Aorta (tissue), 5 donors: ENCODE results near the gene EIF5. TPM values are rescaled to one million over a fixed set of nuclear protein-coding genes. Genes with fewer than 3 reads are reported as not detected.

Source experiments
- ATAC-seq: fragments of 200-7000 bp; cut with Tn5 transposase; one replicate; pipeline ENCODE4 v1.9.1; 2022; ENCODE audit warnings: moderate library complexity; ENCODE audit not compliant: low FRiP score
- DNase-seq, 2 donors: peaks; one replicate each; pipeline ENCODE4 v3.0.0-alpha.2; 2020
- H3K27ac ChIP-seq, 2 donors: one replicate each; pipeline ENCODE4 v1.5.1; 2013; ENCODE audit warnings: low read length in 2 of 2, mild to moderate bottlenecking in 2 of 2, moderate library complexity in 2 of 2, control low read depth in 1 of 2, inconsistent platforms in 1 of 2, low read depth in 1 of 2
- H3K27me3 ChIP-seq, 2 donors: one replicate each; pipeline ENCODE4 v1.6.1; 2013; ENCODE audit warnings: control low read depth in 1 of 2, low read length in 1 of 2, mild to moderate bottlenecking in 1 of 2, moderate library complexity in 1 of 2; ENCODE audit not compliant: insufficient read depth in 2 of 2, control insufficient read depth in 1 of 2
- H3K36me3 ChIP-seq, 2 donors: one replicate each; pipeline ENCODE4 v1.6.1; 2013; ENCODE audit warnings: control low read depth in 1 of 2, low read length in 1 of 2, mild to moderate bottlenecking in 1 of 2; ENCODE audit not compliant: insufficient read depth in 2 of 2, control insufficient read depth in 1 of 2
- H3K4me1 ChIP-seq, 2 donors: one replicate each; pipeline ENCODE4 v1.6.1; 2013; ENCODE audit warnings: low read length in 2 of 2, control low read depth in 1 of 2, mild to moderate bottlenecking in 1 of 2, moderate library complexity in 1 of 2; ENCODE audit not compliant: insufficient read depth in 2 of 2, control insufficient read depth in 1 of 2
- H3K4me3 ChIP-seq, 2 donors: one replicate each; pipeline ENCODE4 v1.5.1; 2013; ENCODE audit warnings: low read length in 2 of 2, control low read depth in 1 of 2, mild to moderate bottlenecking in 1 of 2
- H3K9me3 ChIP-seq: one replicate; pipeline ENCODE4 v1.6.1; 2013; ENCODE audit warnings: mild to moderate bottlenecking, low read length; ENCODE audit not compliant: control insufficient read depth
- WGBS, 2 donors: extraction: QIAGEN DNeasy Blood & Tissue Kit; methylation state at CpG; one replicate each; pipeline ENCODE4 v1.1.7; 2013; 5-methylcytosine and 5-hydroxymethylcytosine counted together
- intact Hi-C, 2 donors: fragments of 100-400 bp; cut with DNase I; formaldehyde crosslinking; loops; one replicate each; pipeline versions ENCODE4 v1.14.2 to v1.15.0; 2022
- polyA plus RNA-seq, 2 donors: library from polyadenylated mRNA; stranded (reverse); fragments of 200-250 nt; gene quantifications; one replicate each; pipeline ENCODE4 v1.2.3, GENCODE V29; 2013
- total RNA-seq, 2 donors: library from RNA; stranded (reverse); fragmentation: NEBNext Ultra II Directional; extraction: Animal tissue kit (Norgen Biotek cat#: 25700); gene quantifications; one replicate each; pipeline ENCODE4 v1.2.1, GENCODE V29; 2021
- donor health status: healthy with polysubstance abuse.
- donor health status: Bipolar disorder and iron deficiency.
- donor health status: DM: no; HTN: no; CAD: no.
- donor health status: DM: no; HTN: no; CAD: no.
- donor health status: DM: yes; HTN: yes; CAD: no.

Gene EIF5
- total and polyA plus RNA-seq, 4 donors = 93.1 to 218 (median 170) TPM

DNA sequence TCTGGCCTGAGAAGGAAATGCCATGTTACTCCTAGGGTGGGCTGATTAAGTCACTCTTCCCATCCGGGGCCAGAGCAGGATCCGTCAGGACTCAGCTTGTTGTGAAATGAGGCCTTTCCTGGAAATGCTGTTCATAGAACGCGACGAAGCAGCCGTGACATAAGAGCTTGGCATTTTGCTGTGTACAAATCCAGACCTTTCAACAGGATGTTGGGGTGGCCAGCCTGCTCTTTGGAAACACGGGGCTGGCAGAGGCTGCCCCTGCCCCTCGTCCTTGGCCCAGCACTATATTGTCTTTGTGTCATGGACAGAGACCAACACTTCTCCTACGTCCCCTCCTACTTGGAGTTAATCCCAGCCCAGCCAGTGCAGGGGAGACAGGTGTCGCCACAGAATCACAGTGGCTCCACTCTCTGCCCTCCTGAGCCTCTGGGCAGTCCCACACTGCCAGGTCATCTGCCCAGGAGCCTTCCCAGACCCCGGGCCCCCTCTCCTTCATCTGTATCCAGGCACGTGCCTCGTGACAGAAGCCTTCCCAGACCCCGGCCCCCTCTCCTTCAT lies 18.6 kb upstream of the EIF5 start:
- WGBS, 2 donors = 47 to 58% methylated on average over 14 of the region's 14 CpGs
- peak; percentile 68 for ATAC-seq
- no peak overlapping the region for H3K27ac ChIP-seq
- H3K4me3 ChIP-seq = no peak overlapping the region
- no peaks in the 10 kb centered on the region for H3K36me3 ChIP-seq
- no peaks in the 10 kb centered on the region for H3K4me1 ChIP-seq
- H3K9me3 ChIP-seq = no peaks in the 10 kb centered on the region
- DNase-seq = peak in 1 of 2 donors; percentile 69
- no peaks in the 10 kb centered on the region for H3K27me3 ChIP-seq
- intact Hi-C loops = no loop called here

DNA sequence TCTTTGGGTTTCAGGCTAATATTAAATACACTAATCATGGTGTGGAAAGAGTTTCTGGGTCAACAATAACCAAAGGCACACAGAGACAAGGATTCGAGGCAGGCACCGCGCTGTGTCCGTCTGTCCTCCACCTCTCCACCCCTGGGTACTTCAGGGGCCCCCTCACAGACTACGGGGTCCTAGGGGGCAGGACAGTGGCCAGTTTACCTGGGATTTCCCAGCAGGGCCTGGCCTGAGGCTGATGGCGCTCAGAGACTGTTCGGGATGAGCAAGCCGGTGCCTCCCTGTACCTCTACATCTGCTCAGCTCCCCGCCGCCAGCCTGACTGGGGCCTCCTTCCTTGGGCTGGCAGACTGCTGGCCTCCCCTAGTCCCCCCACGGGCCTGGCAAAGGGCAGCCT lies 18.1 kb upstream of the EIF5 start:
- Histone ChIP-seq H3K4me3 (no peak overlapping the region), H3K27me3 (no peaks in the 10 kb centered on the region), H3K4me1 (no peaks in the 10 kb centered on the region), H3K36me3 (no peaks in the 10 kb centered on the region), H3K27ac (no peak overlapping the region), H3K9me3 (no peaks in the 10 kb centered on the region)
- ATAC-seq = no peak
- WGBS, 2 donors = 89 to 94% methylated on average over 11 of the region's 11 CpGs
- intact Hi-C loops = no loop called here
- no peak for DNase-seq

GRCh38 chr14:103316721-103317121 lies 17.3 kb upstream of the EIF5 start:
- H3K4me3 ChIP-seq = no peak overlapping the region
- H3K27ac ChIP-seq = no peak overlapping the region
- no peaks in the 10 kb centered on the region for H3K36me3 ChIP-seq
- WGBS, 2 donors = 87 to 88% methylated on average over 16 of the region's 16 CpGs
- H3K4me1 ChIP-seq = no peaks in the 10 kb centered on the region
- H3K27me3 ChIP-seq = no peaks in the 10 kb centered on the region
- intact Hi-C loops = no loop called here
- H3K9me3 ChIP-seq = no peaks in the 10 kb centered on the region
- no peak for DNase-seq
- no peak for ATAC-seq

DNA sequence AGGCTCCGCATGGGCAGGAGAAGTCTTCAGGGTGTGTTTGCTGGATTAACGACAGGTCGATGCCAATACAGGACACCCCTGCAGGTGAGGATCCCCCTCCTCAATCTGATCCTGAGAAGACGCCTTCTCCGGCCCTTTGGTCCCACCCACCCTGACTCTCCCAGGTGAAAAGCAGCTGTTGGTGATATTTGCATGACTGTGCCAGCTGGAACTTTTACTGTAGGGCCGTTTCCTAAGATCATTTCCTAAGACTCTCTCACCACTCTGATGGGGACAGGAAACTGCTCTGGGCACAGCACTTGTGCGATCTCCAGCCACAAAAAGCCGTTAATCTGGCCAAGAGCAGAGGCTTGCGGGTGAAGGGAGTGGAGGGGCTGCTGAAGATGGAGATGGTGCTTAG lies 16.8 kb upstream of the EIF5 start:
- Histone ChIP-seq H3K36me3 (no peaks in the 10 kb centered on the region), H3K27ac (no peak overlapping the region), H3K9me3 (no peaks in the 10 kb centered on the region), H3K4me3 (no peak overlapping the region), H3K27me3 (no peaks in the 10 kb centered on the region), H3K4me1 (no peaks in the 10 kb centered on the region)
- no peak for DNase-seq
- ATAC-seq = no peak
- WGBS, 2 donors = 67 to 72% methylated on average over 9 of the region's 9 CpGs
- intact Hi-C loops = no loop called here

- no peaks in the 10 kb centered on the region for H3K9me3 ChIP-seq
- intact Hi-C loops = no loop called here
- H3K4me1 ChIP-seq = no peaks in the 10 kb centered on the region
- 84 to 85% methylated on average over 10 of the region's 10 CpGs for WGBS, 2 donors
- H3K27me3 ChIP-seq = no peaks in the 10 kb centered on the region
- no peaks in the 10 kb centered on the region for H3K36me3 ChIP-seq
- ATAC-seq (no peak), DNase-seq (no peak)
- no peak overlapping the region for H3K4me3 ChIP-seq
- no peak overlapping the region for H3K27ac ChIP-seq
Measured at GRCh38 chr14:103317976-103318580, 16.0 kb upstream of the EIF5 start.

- Histone ChIP-seq H3K27me3 (no peaks in the 10 kb centered on the region), H3K36me3 (no peaks in the 10 kb centered on the region), H3K4me1 (no peaks in the 10 kb centered on the region), H3K4me3 (no peak overlapping the region), H3K27ac (no peak overlapping the region), H3K9me3 (no peaks in the 10 kb centered on the region)
- ATAC-seq = no peak
- intact Hi-C loops = no loop called here
- WGBS, 2 donors = 75 to 85% methylated on average over 6 of the region's 6 CpGs
- DNase-seq = no peak
Measured at GRCh38 chr14:103318750-103319419, 15.2 kb upstream of the EIF5 start.

DNA sequence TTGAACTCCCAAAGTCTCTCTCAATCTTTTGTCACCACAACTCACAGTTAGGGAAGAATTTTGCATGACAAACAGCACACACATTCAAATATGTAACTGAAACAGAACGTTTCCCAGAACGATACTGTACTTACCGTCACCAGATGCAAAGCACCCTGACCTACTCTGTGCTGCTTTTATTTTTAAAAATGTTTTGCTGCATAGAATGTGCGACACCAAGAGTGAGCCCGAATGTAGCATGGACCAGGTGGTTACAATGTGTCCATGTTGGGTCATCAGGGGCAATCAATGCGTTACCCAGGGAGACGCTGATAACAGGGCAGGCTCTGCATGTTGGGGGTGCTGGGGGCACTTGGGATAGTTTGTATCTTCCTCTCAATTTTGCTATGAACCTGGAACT lies 14.6 kb upstream of the EIF5 start:
- ATAC-seq (no peak), DNase-seq (no peak)
- Histone ChIP-seq H3K27ac (no peak overlapping the region), H3K36me3 (no peaks in the 10 kb centered on the region), H3K4me3 (no peak overlapping the region), H3K4me1 (no peaks in the 10 kb centered on the region), H3K27me3 (no peaks in the 10 kb centered on the region), H3K9me3 (no peaks in the 10 kb centered on the region)
- intact Hi-C loops = no loop called here
- 84 to 86% methylated on average over 7 of the region's 7 CpGs for WGBS, 2 donors

- 60 to 71% methylated on average over 3 of the region's 3 CpGs for WGBS, 2 donors
- Histone ChIP-seq H3K27ac (no peak overlapping the region), H3K4me1 (no peaks in the 10 kb centered on the region), H3K9me3 (no peaks in the 10 kb centered on the region), H3K36me3 (no peaks in the 10 kb centered on the region), H3K27me3 (no peaks in the 10 kb centered on the region), H3K4me3 (no peak overlapping the region)
- no peak for DNase-seq
- no peak for ATAC-seq
- intact Hi-C loops = no loop called here
Measured at GRCh38 chr14:103326078-103326477, 8.0 kb upstream of the EIF5 start.

GRCh38 chr14:103328941-103329340 lies 5.1 kb upstream of the EIF5 start:
- Histone ChIP-seq H3K27me3 (no peaks in the 10 kb centered on the region), H3K4me3 (no peak overlapping the region), H3K4me1 (no peaks in the 10 kb centered on the region), H3K9me3 (no peaks in the 10 kb centered on the region), H3K36me3 (no peaks in the 10 kb centered on the region), H3K27ac (no peak overlapping the region)
- ATAC-seq (no peak), DNase-seq (no peak)
- intact Hi-C loops = no loop called here
- WGBS, 2 donors = 91 to 94% methylated on average over 5 of the region's 5 CpGs
